HG03354 (cell line): ENCODE data around the gene PIK3R3.

Experiments
- ATAC-seq: cut with Tn5 transposase; IDR thresholded peaks from one replicate; pipeline ENCODE4 v1.9.1; 2021; ENCODE audit warnings: mild to moderate bottlenecking; ENCODE audit not compliant: unreplicated experiment, poor library complexity, severe bottlenecking

Gene PIK3R3

GRCh38 chr1:46158312-46159281 is 26.2 kb upstream of the PIK3R3 start:
- peak; percentile 85 for ATAC-seq

DNA sequence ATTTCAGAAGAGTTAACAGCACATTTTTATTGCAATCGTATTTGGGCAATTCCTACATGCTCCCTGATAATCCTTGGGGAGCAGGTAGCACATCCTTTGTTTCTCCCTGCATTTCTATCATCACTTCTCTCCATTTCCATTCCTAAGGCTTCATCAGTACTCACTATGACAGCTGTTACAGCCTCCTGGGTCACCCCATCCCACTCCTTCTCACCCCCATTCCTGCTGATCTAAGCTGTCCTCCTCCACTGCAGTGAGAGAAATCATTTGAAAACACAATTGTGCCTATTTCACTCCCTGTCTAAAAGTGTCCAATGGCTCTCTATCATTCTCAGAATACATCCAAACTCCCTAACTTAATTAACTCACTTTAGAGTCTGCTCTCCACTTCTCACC is 25.5 kb upstream of the PIK3R3 start:
- ATAC-seq, result no peak

GRCh38 chr1:46153732-46154131 is 21.3 kb upstream of the PIK3R3 start:
- no peak for ATAC-seq

GRCh38 chr1:46153228-46153627 is 20.8 kb upstream of the PIK3R3 start:
- no peak for ATAC-seq

- ATAC-seq, result no peak
Observed at GRCh38 chr1:46152016-46152415, 19.6 kb upstream of the PIK3R3 start.

GRCh38 chr1:46150085-46150484 is 17.7 kb upstream of the PIK3R3 start:
- no peak for ATAC-seq

DNA sequence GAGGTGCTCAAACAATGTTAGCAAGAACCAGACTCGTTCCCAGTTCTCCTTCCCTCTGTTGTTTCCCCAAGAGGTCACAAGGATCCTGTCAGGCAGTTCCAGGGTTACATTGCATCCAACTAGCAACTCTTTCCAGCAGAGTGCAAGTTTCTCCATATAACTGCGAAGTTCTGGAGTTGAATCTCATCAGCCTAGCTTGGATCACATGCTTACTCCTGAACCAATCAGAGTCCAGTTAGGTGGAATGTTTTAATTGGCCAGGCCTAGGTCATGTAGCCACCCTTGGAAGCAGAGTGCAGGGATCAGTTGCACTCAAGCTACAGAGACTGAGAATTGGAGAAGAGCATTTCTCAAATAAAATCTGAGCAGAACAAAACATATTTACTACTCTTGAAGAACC is 15.9 kb upstream of the PIK3R3 start:
- no peak for ATAC-seq

DNA sequence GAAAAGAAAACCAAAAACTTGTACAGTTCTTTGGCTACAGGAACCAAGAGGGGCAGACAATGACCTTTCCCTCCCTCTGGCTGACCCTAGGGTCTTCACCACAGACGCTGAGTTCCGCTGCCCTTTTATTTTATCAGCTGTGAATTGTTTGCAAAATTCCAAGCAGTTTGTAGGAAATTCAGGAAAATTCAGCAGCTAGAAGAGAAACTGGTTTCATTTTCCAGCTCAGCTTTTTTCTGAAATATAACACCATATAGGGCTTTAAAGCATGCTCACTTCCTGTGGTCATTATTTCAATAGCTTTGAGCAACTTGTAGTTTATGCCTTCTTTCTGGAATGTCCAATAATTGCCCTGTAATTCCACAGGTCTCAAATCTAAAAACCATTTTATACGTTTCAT is 5.5 kb upstream of the PIK3R3 start:
- no peak for ATAC-seq

DNA sequence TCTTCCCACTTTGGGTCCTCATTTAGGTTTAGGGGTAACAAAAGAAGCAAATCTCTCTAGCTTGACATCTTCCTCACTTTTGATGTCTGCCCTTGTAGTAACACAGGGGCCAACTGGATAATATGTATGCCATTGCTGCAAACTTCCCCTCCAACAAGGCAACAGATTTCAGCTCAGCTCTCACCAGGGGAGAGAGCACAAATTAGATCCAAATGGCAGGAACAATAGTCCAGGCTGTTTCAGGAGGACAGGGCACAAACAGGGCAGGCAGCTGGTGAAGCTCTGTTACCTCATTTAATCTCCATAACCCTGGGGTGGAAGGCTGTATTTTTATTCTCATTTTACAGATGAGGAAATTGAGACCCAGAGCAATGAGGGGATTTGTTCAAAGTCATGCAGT is 4.3 kb upstream of the PIK3R3 start:
- no peak for ATAC-seq

DNA sequence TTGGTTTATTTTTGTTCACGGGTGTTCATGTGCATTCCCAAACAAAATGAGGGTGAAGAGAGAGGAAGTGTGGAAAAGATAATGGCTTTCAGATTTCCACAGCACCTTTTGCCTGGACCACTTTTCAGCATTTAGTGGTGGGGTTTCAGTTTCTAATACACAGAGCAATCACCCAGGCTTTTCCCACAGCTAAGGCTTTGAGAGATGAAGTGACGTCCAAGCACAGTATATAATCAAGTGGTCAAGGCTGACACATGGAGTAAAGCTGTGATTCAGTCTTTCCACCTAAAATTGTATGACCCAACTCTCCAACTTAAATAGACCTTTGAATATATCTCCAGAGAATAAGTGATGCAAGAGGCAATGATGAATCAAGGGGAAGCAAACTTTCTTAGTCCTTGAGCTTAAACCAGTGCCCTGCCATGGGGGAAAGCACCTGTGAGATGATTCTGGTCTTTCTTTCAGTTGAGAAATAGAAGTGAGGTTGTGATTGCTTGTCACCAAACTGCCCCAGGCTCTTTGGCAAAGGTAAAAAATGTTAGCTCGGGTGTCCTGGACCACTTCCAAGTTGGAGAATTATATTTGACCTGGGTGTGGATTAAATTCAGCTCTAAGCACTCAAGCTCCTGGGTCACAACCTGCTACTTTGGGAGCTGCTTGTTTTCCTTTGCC is 2.4 kb upstream of the PIK3R3 start:
- no peak for ATAC-seq

- no peak for ATAC-seq
Observed at GRCh38 chr1:46133781-46134350, 1.4 kb upstream of the PIK3R3 start.

DNA sequence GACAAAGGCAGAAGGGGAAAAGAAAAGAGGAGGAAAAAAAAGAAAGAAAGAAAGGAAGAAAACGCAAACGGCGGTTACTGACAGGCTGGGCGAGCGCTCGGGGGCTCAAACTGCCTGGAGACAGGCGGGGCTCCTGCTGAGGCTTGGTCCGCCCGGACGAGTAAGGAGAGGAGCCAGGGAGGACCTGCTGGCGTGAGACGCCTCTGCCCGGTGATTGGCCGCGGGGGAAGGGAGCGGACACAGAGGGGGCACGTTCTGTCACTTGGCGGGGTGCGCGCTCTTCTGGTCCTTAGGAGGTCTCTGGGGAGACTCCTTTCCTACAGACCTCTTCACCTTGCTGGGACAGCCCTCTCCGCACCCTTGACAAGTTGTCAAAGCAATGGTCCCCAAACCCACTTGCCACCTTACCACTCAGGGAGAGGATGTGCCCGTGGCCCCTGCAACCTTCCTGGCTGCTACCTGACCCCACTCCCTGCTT is 791 bp upstream of the PIK3R3 start:
- ATAC-seq, result peak; percentile 59

GRCh38 chr1:46131712-46132528 is 509 bp downstream of the PIK3R3 start:
- no peak for ATAC-seq

DNA sequence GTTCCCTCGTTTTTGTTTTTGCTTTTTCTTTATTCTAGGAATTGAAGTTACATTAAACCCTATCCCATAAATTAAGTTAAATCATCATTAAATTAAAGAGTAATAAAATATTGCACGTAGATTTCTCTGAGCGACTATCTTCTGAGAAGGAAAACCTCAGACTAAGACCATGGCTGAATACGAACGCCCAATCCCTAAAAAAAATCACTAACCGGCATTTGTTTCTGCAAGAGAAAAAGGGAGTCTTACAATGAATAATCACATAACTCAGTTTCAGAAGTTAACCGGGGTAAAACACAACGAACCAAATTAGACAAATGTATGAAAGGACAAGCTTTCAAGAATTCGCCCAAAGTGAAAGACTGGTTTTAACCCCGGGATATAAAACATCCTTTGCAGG is 1.3 kb downstream of the PIK3R3 start:
- ATAC-seq, result no peak

DNA sequence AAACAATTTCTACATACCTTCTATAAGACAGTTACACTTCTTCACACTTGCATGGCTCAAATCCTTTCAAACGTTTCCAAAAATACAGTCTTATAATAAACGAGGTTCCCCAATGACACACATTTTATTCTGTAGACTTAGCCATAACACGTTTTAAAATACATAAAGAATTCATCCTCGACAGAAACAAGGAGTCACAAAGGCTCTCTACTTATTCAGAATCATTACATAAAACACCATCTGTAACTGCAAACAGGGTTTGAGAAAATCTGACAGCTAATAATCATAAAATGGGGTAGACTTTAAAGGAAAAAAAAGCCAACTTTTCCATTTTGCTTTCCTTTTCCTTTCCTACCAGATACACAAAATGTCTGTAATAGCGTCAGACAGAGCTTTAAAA is 1.8 kb downstream of the PIK3R3 start:
- ATAC-seq, result no peak

DNA sequence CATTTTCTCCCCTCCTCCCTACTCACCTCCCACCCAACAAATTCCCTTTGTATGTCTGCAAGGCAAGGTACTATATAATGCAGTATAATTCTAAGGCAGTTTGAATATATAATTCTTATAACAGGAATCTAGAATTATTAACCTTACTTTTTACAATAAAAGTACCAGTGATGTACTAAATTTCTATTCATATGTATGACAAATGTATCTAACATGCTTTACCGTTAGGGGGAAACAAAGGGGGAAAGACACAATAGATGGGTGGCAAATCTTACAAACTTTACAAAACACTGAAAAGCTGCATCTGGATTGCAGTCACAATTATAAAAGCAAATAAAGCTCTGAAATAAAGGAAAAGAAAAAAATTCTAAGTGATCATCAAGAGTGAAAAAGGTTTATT is 2.3 kb downstream of the PIK3R3 start:
- no peak for ATAC-seq

DNA sequence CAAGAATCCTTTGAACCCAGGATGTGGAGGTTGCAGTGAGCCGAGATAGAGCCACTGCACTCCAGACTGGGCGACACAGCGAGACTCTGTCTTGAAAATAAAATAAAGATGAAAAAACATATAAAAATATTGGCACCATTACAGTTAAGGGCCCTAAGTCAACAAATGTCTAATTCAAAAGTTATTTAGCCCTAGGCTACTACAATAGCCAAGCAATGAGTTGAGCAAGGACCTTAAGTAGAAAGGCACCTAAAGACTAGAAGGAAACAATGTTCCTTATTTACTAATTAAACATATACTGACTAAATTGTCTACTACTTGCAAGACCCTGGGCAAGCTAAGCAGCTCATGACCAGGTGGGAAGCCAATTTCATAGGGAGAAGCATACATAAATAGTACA is 4.1 kb downstream of the PIK3R3 start:
- ATAC-seq, result no peak

GRCh38 chr1:46118856-46119255 is 13.6 kb downstream of the PIK3R3 start:
- no peak for ATAC-seq

- ATAC-seq, result no peak
Observed at GRCh38 chr1:46117810-46118494, 14.5 kb downstream of the PIK3R3 start.
